Peyer's patch (tissue), 4 donors: ENCODE data around the gene TIAM2.

Source experiments
- CTCF ChIP-seq, 6 experiments: fragments of 450-650 bp in 4 of 6; fragments of 200-600 bp in 2 of 6; sonication (generic) in 1 of 6; IDR thresholded peaks; one replicate each; pipeline ENCODE4 v1.5.1; 2017 to 2019; ENCODE audit warnings: antibody characterized with exemption in 6 of 6, mild to moderate bottlenecking in 3 of 6, moderate library complexity in 1 of 6
- POLR2A ChIP-seq, 2 donors: fragments of 450-650 bp; IDR thresholded peaks; one replicate each; pipeline ENCODE4 v1.5.1; 2017; ENCODE audit warnings: antibody characterized with exemption in 2 of 2, mild to moderate bottlenecking in 2 of 2, moderate library complexity in 2 of 2

DNA sequence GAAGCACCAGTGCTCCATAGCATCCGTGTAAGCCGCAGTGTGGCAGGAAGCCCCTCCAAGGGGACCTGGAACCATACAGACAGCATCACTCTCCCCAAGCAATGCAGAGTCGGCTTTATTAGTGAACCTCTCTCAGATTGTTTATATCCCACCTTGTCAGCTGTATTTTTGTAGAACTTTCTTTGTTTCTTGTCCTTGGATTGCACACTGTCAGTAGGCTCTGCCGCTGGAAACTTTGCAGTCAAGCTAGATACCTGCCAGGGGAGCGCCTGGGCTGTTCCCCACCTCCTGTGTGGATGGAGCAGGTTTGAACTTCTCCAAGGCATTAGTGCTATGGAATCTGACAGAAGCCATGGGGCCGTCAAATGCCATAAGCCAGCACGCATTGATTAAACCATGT is 250.1 kb downstream of the TIAM2 start:
- no peak for TF ChIP-seq POLR2A (IDR thresholded peaks at IDR 0.05)
- TF ChIP-seq CTCF (IDR thresholded peaks at IDR 0.05): no peak
